ENCODE data around the gene ZBED5. TPM values are rescaled to one million over a fixed set of nuclear protein-coding genes. Genes with fewer than 3 reads are reported as not detected.

Gene ZBED5
- total and polyA plus RNA-seq, 9 of the 15 experiments (the other 6 are each of a cell fraction or from before 2014, with no cell fraction given): 12.4 to 70.7 (median 26.8) TPM

DNA sequence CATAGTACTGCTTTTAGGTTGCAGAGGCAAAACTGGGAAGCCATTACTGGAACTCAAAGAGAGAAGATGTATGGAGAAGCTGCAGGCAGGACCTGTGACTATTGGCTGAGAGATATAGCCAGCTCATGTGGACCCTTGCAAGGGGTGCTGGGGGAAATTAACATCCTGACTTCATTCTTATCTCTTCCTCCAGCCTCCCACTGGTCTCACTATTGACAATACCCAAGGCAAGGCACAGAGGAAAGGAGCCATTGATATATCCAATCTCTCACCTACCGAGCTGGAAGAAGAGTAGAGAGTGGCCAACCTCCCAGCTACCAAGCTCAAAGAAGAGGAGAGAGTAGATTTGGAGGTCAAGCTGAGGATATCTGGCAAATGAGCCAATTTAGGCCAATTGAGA lies 36.8 kb upstream of the ZBED5 start (continued):
- no peak for TF ChIP-seq ARHGAP35 (IDR thresholded peaks at IDR 0.05; ENCODE audit: partially characterized antibody)
- TF ChIP-seq, protein P1, sequence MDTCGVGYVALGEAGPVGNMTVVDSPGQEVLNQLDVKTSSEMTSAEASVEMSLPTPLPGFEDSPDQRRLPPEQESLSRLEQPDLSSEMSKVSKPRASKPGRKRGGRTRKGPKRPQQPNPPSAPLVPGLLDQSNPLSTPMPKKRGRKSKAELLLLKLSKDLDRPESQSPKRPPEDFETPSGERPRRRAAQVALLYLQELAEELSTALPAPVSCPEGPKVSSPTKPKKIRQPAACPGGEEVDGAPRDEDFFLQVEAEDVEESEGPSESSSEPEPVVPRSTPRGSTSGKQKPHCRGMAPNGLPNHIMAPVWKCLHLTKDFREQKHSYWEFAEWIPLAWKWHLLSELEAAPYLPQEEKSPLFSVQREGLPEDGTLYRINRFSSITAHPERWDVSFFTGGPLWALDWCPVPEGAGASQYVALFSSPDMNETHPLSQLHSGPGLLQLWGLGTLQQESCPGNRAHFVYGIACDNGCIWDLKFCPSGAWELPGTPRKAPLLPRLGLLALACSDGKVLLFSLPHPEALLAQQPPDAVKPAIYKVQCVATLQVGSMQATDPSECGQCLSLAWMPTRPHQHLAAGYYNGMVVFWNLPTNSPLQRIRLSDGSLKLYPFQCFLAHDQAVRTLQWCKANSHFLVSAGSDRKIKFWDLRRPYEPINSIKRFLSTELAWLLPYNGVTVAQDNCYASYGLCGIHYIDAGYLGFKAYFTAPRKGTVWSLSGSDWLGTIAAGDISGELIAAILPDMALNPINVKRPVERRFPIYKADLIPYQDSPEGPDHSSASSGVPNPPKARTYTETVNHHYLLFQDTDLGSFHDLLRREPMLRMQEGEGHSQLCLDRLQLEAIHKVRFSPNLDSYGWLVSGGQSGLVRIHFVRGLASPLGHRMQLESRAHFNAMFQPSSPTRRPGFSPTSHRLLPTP (IDR thresholded peaks at IDR 0.05; ENCODE audit: borderline replicate concordance, extremely low read depth, insufficient read length): no peak
- TF ChIP-seq ETV5 (CRISPR knock-in tag; IDR thresholded peaks at IDR 0.05; ENCODE audit: low read depth): no peak
- no peak for TF ChIP-seq ZSCAN32 (CRISPR knock-in tag; IDR thresholded peaks at IDR 0.05)
- TF ChIP-seq RFX7 (CRISPR knock-in tag; IDR thresholded peaks at IDR 0.05): no peak
- no peak for TF ChIP-seq ZNF57 (CRISPR knock-in tag; IDR thresholded peaks at IDR 0.05)
- TF ChIP-seq, protein P2, sequence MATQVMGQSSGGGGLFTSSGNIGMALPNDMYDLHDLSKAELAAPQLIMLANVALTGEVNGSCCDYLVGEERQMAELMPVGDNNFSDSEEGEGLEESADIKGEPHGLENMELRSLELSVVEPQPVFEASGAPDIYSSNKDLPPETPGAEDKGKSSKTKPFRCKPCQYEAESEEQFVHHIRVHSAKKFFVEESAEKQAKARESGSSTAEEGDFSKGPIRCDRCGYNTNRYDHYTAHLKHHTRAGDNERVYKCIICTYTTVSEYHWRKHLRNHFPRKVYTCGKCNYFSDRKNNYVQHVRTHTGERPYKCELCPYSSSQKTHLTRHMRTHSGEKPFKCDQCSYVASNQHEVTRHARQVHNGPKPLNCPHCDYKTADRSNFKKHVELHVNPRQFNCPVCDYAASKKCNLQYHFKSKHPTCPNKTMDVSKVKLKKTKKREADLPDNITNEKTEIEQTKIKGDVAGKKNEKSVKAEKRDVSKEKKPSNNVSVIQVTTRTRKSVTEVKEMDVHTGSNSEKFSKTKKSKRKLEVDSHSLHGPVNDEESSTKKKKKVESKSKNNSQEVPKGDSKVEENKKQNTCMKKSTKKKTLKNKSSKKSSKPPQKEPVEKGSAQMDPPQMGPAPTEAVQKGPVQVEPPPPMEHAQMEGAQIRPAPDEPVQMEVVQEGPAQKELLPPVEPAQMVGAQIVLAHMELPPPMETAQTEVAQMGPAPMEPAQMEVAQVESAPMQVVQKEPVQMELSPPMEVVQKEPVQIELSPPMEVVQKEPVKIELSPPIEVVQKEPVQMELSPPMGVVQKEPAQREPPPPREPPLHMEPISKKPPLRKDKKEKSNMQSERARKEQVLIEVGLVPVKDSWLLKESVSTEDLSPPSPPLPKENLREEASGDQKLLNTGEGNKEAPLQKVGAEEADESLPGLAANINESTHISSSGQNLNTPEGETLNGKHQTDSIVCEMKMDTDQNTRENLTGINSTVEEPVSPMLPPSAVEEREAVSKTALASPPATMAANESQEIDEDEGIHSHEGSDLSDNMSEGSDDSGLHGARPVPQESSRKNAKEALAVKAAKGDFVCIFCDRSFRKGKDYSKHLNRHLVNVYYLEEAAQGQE (IDR thresholded peaks at IDR 0.05; ENCODE audit: borderline replicate concordance): no peak
- TF ChIP-seq, protein P2 (CRISPR knock-in tag; IDR thresholded peaks at IDR 0.05; ENCODE audit: low read depth): no peak
- TF ChIP-seq, protein P3, sequence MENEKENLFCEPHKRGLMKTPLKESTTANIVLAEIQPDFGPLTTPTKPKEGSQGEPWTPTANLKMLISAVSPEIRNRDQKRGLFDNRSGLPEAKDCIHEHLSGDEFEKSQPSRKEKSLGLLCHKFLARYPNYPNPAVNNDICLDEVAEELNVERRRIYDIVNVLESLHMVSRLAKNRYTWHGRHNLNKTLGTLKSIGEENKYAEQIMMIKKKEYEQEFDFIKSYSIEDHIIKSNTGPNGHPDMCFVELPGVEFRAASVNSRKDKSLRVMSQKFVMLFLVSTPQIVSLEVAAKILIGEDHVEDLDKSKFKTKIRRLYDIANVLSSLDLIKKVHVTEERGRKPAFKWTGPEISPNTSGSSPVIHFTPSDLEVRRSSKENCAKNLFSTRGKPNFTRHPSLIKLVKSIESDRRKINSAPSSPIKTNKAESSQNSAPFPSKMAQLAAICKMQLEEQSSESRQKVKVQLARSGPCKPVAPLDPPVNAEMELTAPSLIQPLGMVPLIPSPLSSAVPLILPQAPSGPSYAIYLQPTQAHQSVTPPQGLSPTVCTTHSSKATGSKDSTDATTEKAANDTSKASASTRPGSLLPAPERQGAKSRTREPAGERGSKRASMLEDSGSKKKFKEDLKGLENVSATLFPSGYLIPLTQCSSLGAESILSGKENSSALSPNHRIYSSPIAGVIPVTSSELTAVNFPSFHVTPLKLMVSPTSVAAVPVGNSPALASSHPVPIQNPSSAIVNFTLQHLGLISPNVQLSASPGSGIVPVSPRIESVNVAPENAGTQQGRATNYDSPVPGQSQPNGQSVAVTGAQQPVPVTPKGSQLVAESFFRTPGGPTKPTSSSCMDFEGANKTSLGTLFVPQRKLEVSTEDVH (IDR thresholded peaks at IDR 0.05; ENCODE audit: low read depth, partially characterized antibody): no peak
- TF ChIP-seq TRIM28 (IDR thresholded peaks at IDR 0.05): no peak
- no peak for TF ChIP-seq PRPF4 (IDR thresholded peaks at IDR 0.05; ENCODE audit: insufficient read depth, low read depth, low read length, poor library complexity, severe bottlenecking)
- TF ChIP-seq NR2C2 (CRISPR knock-in tag; IDR thresholded peaks at IDR 0.05): no peak
- no peak for TF ChIP-seq NR2C2 (tag; IDR thresholded peaks at IDR 0.05)
- no peak for TF ChIP-seq ZFX (CRISPR knock-in tag; IDR thresholded peaks at IDR 0.05)
- no peak for TF ChIP-seq ZNF589 (CRISPR knock-in tag; IDR thresholded peaks at IDR 0.05; ENCODE audit: low read depth)
- TF ChIP-seq GABPA (tag; conservative IDR thresholded peaks at IDR 0.05; ENCODE audit: low read depth): no peak
